Stimulated activated CD4-positive, alpha-beta T cell treated with anti-CD3 and anti-CD28 coated beads, Interleukin-1b, Interleukin-23, amount 100 ng/mL, for 48 hours (primary cell): ENCODE data around the gene FLT1.

Source experiments
- DNase-seq: peaks from one replicate; pipeline ENCODE4 v3.0.0-alpha.2; 2020

FLT1 gene

GRCh38 chr13:28457521-28457920 lies 37.4 kb downstream of the FLT1 start:
- DNase-seq, result no peak

GRCh38 chr13:28455580-28456194 lies 39.2 kb downstream of the FLT1 start:
- DNase-seq, result no peak

GRCh38 chr13:28452755-28453154 lies 42.2 kb downstream of the FLT1 start:
- DNase-seq, result no peak

- DNase-seq, result no peak
These were observed 43.3 kb downstream of the FLT1 start for GRCh38 chr13:28451482-28452217.

GRCh38 chr13:28449826-28450773 lies 44.8 kb downstream of the FLT1 start:
- no peak for DNase-seq

GRCh38 chr13:28448651-28449358 lies 46.1 kb downstream of the FLT1 start:
- DNase-seq, result no peak

- no peak for DNase-seq
These were observed 46.9 kb downstream of the FLT1 start for GRCh38 chr13:28447989-28448388.

GRCh38 chr13:28447206-28447605 lies 47.7 kb downstream of the FLT1 start:
- DNase-seq, result no peak

- DNase-seq, result no peak
These were observed 52.1 kb downstream of the FLT1 start for GRCh38 chr13:28442839-28443238.

- DNase-seq, result no peak
These were observed 53.4 kb downstream of the FLT1 start for GRCh38 chr13:28441529-28441928.

- no peak for DNase-seq
These were observed 54.0 kb downstream of the FLT1 start for GRCh38 chr13:28440774-28441504.

GRCh38 chr13:28438598-28439334 lies 56.2 kb downstream of the FLT1 start:
- no peak for DNase-seq

- DNase-seq, result no peak
These were observed 56.9 kb downstream of the FLT1 start for GRCh38 chr13:28438067-28438466.

GRCh38 chr13:28435917-28436316 lies 59.0 kb downstream of the FLT1 start:
- DNase-seq, result no peak

GRCh38 chr13:28434926-28435325 lies 60.0 kb downstream of the FLT1 start:
- DNase-seq, result no peak

- no peak for DNase-seq
These were observed 61.9 kb downstream of the FLT1 start for GRCh38 chr13:28432816-28433560.

GRCh38 chr13:28429685-28430290 lies 65.1 kb downstream of the FLT1 start:
- no peak for DNase-seq

GRCh38 chr13:28429096-28429495 lies 65.8 kb downstream of the FLT1 start:
- no peak for DNase-seq

GRCh38 chr13:28426381-28426780 lies 68.5 kb downstream of the FLT1 start:
- DNase-seq, result no peak

- no peak for DNase-seq
These were observed 69.1 kb downstream of the FLT1 start for GRCh38 chr13:28425793-28426192.
